Bronchial epithelial cell (primary cell): ENCODE data around the gene CCR5AS.
"Not testable (repeated sequence)": the region's sequence is repeated elsewhere in the genome, so short reads cannot be mapped to it uniquely, and the experiment has no call there.

ENCODE experiments used
- DNase-seq: peaks from one replicate; pipeline ENCODE4 v3.0.0-alpha.2; 2010; ENCODE audit warnings: low read depth
- FAIRE-seq: peaks from 2 replicates; lab custom pipeline; 2011; peaks lifted over from hg19 to GRCh38; lab: Jason Lieb, UNC
- H3K27me3 ChIP-seq: 2 replicates; pipeline ENCODE4 v1.5.1; 2011; ENCODE audit warnings: low read length; ENCODE audit not compliant: control insufficient read depth, insufficient read depth
- H3K36me3 ChIP-seq: 2 replicates; pipeline ENCODE4 v1.5.1; 2011; ENCODE audit warnings: low read length; ENCODE audit not compliant: control insufficient read depth, insufficient read depth
- H3K4me3 ChIP-seq: 2 replicates; pipeline ENCODE4 v1.5.1; 2011; ENCODE audit warnings: mild to moderate bottlenecking, low read depth, low read length, control low read depth
- TF ChIP-seq, protein P1 (sequence below): IDR thresholded peaks from 2 replicates; pipeline ENCODE4 v1.5.1; 2011; ENCODE audit warnings: mild to moderate bottlenecking, moderate library complexity, low read length, control low read depth, inconsistent platforms; ENCODE audit not compliant: insufficient read depth, severe bottlenecking

Gene CCR5AS

DNA sequence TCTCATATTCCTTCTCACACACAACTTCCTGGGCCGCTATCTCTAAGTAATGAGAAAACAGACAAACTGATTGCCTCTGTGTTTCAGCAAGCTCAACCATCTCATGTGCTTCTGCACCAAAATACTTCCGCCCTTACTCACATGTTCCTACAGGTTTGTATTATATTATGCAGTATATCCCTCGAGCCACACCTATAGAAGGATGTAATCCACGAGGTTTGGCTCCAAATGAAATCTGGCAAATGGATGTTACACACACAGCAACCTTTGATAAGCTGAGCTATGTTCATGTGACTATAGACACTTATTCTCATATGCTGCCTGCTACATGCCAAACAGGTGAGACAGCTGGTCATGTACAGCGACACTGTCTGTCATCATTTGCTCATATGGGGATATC lies 22.8 kb upstream of the CCR5AS start:
- peak; percentile 88 for DNase-seq
- Histone ChIP-seq H3K4me3 (no peak overlapping the region), H3K27me3 (no peaks in the 10 kb centered on the region), H3K36me3 (no peaks in the 10 kb centered on the region)
- peak; percentile 77 for FAIRE-seq
- TF ChIP-seq, protein P1, sequence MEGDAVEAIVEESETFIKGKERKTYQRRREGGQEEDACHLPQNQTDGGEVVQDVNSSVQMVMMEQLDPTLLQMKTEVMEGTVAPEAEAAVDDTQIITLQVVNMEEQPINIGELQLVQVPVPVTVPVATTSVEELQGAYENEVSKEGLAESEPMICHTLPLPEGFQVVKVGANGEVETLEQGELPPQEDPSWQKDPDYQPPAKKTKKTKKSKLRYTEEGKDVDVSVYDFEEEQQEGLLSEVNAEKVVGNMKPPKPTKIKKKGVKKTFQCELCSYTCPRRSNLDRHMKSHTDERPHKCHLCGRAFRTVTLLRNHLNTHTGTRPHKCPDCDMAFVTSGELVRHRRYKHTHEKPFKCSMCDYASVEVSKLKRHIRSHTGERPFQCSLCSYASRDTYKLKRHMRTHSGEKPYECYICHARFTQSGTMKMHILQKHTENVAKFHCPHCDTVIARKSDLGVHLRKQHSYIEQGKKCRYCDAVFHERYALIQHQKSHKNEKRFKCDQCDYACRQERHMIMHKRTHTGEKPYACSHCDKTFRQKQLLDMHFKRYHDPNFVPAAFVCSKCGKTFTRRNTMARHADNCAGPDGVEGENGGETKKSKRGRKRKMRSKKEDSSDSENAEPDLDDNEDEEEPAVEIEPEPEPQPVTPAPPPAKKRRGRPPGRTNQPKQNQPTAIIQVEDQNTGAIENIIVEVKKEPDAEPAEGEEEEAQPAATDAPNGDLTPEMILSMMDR, result no peak

DNA sequence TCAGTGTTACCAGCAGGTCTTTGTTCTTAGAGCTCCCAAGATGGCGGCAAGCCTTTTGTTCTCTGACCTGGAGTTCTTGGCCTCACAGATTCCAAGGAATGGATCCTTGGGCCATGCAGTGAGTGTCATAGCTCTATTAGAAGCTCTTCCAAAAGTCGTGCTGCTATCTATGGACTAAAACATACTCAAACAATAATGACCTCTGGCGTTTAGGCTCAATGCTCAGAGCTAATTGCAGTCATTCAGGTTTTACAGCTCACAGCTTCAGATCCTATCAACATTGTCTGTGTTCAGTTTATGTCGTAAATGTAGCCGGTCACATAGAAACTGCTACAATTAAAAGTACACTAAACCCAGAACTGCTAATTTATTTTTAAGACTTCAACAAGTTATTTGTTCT lies 22.4 kb upstream of the CCR5AS start:
- no peak for DNase-seq
- H3K4me3 ChIP-seq, result no peak overlapping the region
- no peaks in the 10 kb centered on the region for H3K27me3 ChIP-seq
- H3K36me3 ChIP-seq, result no peaks in the 10 kb centered on the region
- TF ChIP-seq, protein P1, result no peak
- FAIRE-seq, result no peak

DNA sequence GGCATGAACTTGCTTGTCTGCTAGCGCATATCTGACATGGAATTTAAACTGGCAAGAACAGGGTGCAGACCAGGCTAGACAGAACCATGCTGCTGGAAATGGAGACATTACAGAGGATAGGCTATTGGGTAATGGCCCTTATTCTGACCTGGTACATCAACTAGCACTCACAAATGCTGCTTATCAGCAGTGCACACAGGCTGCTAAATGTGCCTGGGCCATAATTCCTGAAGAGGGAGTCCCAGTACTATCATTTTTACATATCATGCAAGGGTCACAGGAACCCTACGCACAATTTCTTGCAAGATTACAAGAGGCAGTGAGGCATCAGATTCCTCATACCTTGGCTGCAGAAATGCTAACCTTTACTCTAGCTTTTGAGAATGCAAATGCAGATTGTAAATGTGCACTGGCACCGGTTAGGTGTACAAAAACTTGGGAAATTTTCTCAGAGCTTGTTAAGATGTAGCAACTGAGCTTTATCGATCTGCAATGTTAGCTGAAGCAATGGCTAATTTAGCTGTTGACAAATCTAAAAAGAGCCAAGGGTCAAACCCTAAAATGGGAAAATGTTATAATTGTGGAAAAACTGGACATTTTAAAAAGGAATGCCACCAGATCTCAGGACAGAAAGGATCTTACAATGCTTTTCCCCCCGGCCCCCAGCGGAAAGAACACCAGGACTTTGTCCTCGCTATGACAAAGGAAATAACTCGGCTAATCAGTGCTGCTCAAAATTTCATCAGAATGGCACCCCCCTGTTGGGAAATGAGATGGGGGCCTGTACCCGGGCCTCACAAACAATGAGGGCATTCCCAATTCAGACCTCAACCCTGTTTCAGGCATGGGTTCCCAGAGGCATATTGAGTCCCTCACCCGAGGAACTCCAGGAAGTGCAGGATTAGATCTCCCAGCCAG lies 21.3 kb upstream of the CCR5AS start:
- no peak for DNase-seq
- Histone ChIP-seq H3K36me3 (no peaks in the 10 kb centered on the region), H3K4me3 (no peak overlapping the region), H3K27me3 (no peaks in the 10 kb centered on the region)
- TF ChIP-seq, protein P1, result no peak
- FAIRE-seq, result peak; percentile 66

DNA sequence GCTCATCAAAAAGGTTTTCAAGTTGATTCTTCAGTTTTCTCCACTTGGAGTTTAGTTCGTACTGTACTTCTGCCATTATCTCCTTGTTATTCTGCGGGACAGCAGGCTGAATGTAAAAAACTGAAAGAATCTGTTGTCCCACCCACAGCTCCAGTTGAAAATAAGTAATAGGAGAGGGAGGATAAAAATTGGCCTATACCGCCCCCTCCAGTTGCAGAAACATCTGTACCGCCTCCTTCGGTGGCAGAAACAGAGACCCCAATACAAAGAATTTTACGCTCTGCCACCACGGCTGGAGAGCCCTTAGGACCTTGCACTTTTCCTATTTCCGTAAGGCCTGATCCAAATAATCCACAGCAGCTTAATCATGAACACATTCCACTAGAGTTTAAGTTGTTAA lies 20.5 kb upstream of the CCR5AS start:
- H3K4me3 ChIP-seq, H3K27me3 ChIP-seq, H3K36me3 ChIP-seq, FAIRE-seq, DNase-seq: not testable (repeated sequence)

DNA sequence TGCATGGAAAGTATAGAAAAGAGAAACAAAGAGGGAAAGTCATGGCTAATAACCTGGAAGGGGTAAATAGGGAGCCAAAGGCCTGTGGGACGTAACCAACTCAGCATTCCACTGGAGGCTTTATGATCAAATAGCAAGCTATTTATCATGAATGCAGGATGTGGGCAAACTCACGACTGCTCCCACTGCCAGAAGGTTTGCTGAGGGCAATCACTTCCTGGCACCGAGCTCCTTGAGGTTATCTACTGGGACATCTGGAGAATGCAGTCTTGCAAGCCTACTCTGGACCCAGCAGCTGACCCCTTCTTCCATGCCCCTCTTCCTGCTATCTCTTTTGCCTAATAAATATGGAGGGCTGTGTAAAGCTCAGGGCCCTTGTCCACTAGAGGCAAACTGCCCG lies 19.6 kb upstream of the CCR5AS start:
- not testable (repeated sequence) for FAIRE-seq, H3K27me3 ChIP-seq, H3K4me3 ChIP-seq, H3K36me3 ChIP-seq, DNase-seq

DNA sequence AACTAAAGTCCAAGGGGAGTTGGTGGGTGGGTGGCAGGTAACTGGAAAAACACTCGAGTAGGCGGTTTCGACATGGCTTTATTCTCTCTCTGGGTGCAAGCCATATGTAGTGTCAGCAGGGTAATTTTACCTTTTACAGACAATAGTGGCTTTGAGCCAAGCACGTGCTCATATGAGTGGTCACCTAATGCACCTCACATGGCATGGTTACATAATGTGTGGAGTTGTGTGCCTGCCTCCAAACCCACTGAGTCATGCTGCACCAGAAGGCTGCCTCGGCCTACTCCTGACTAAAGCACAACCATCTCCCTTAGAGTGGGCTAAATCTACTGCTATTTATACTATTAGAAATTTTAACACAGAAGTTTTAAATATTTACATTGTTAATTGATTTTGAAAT lies 16.7 kb upstream of the CCR5AS start:
- no peak for FAIRE-seq
- no peaks in the 10 kb centered on the region for H3K36me3 ChIP-seq
- TF ChIP-seq, protein P1, result no peak
- no peak overlapping the region for H3K4me3 ChIP-seq
- peak; percentile 87 for DNase-seq
- H3K27me3 ChIP-seq, result no peaks in the 10 kb centered on the region
